DMS79 treated with DMSO at 0.1 percent for 48 hours (cell line): Measurements from ENCODE around the gene ZCCHC8.
"Not testable (repeated sequence)": the region's sequence is repeated elsewhere in the genome, so short reads cannot be mapped to it uniquely, and the experiment has no call there.

Experiments used
- DNase-seq: peaks from one replicate; lab custom pipeline; 2025; lab: John Stamatoyannopoulos, UW

Gene ZCCHC8

GRCh38 chr12:122471324-122472226, 29.2 kb downstream of the ZCCHC8 start:
- peak; percentile 65 for DNase-seq

GRCh38 chr12:122470576-122470975, 30.2 kb downstream of the ZCCHC8 start:
- not testable (repeated sequence) for DNase-seq

- DNase-seq: not testable (repeated sequence)
Observed at GRCh38 chr12:122469856-122470255, 30.9 kb downstream of the ZCCHC8 start.

- no peak for DNase-seq
Observed at GRCh38 chr12:122467983-122468382, 32.7 kb downstream of the ZCCHC8 start.

GRCh38 chr12:122464317-122465042, 36.3 kb downstream of the ZCCHC8 start:
- DNase-seq: not testable (repeated sequence)

- DNase-seq: no peak
Observed at GRCh38 chr12:122460641-122461040, 40.1 kb downstream of the ZCCHC8 start.

- DNase-seq: no peak
Observed at GRCh38 chr12:122460061-122460460, 40.7 kb downstream of the ZCCHC8 start.

GRCh38 chr12:122459211-122459610, 41.5 kb downstream of the ZCCHC8 start:
- no peak for DNase-seq

- DNase-seq: no peak
Observed at GRCh38 chr12:122458105-122459035, 42.4 kb downstream of the ZCCHC8 start.

- no peak for DNase-seq
Observed at GRCh38 chr12:122457627-122458026, 43.1 kb downstream of the ZCCHC8 start.

GRCh38 chr12:122454739-122455138, 46.0 kb downstream of the ZCCHC8 start:
- no peak for DNase-seq

- DNase-seq: no peak
Observed at GRCh38 chr12:122454250-122454721, 46.4 kb downstream of the ZCCHC8 start.

GRCh38 chr12:122452701-122453285, 47.9 kb downstream of the ZCCHC8 start:
- no peak for DNase-seq

GRCh38 chr12:122449317-122449716, 51.4 kb downstream of the ZCCHC8 start:
- DNase-seq: no peak

- not testable (repeated sequence) for DNase-seq
Observed at GRCh38 chr12:122447825-122448224, 52.9 kb downstream of the ZCCHC8 start.

- not testable (repeated sequence) for DNase-seq
Observed at GRCh38 chr12:122446390-122446789, 54.3 kb downstream of the ZCCHC8 start.

- DNase-seq: not testable (repeated sequence)
Observed at GRCh38 chr12:122444071-122444470, 56.7 kb downstream of the ZCCHC8 start.

GRCh38 chr12:122438822-122439221, 61.9 kb downstream of the ZCCHC8 start:
- not testable (repeated sequence) for DNase-seq

GRCh38 chr12:122437656-122438121, 63.0 kb downstream of the ZCCHC8 start:
- peak; percentile 76 for DNase-seq

- DNase-seq: no peak
Observed at GRCh38 chr12:122435186-122435585, 65.5 kb downstream of the ZCCHC8 start.

GRCh38 chr12:122429043-122429442, 71.7 kb downstream of the ZCCHC8 start:
- DNase-seq: not testable (repeated sequence)
